ENCODE results near the gene CYB561. TPM values are rescaled to one million over a fixed set of nuclear protein-coding genes. Genes with fewer than 3 reads are reported as not detected.

The CYB561 gene
- total RNA-seq, 1 donor from 2014 or later, result 21.7 TPM

GRCh38 chr17:63407741-63408330 lies 38.3 kb downstream of the CYB561 start:
- no peak for DNase-seq

- peak; percentile 49 for DNase-seq
Observed at GRCh38 chr17:63406689-63407330, 39.3 kb downstream of the CYB561 start.

DNA sequence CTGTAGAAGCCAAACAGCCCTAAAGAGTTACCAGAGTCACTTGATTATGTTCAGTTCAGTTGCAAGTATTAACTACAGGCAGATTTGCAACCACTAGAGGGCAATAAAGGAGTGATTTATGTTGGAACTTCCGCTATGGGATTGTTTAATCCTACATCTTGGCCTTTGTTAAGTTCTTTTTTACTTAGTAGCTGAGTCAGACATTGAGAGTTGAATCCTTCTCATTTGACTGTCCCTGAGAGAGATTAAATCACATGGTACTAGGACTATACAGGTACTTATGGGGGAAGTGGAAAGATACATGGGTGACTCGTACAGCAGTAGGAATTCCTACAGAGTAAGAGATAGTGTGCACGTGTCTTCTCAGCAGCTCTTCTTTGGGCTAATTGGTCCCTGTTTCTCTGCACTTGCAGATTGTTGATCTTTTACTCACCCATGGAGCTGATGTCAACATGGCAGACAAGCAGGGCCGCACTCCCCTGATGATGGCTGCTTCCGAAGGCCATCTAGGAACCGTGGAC lies 40.3 kb downstream of the CYB561 start:
- DNase-seq, result no peak

DNA sequence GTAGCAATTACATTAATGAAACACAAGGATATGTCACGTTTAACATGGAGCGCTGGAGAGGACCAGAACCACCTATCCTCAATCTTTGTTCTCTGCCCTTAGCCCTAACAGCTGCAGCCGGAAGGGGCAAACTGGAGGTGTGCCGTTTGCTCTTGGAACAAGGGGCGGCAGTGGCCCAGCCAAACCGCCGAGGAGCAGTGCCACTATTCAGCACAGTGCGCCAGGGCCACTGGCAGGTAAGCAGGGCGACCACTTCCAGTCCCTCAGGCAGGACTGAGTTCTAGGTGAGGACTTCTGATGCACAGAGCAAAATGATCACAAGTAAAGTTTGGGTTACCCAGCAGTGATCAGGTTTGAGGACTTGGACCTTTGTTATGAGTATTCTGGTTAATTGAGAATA lies 41.1 kb downstream of the CYB561 start:
- DNase-seq, result no peak

DNA sequence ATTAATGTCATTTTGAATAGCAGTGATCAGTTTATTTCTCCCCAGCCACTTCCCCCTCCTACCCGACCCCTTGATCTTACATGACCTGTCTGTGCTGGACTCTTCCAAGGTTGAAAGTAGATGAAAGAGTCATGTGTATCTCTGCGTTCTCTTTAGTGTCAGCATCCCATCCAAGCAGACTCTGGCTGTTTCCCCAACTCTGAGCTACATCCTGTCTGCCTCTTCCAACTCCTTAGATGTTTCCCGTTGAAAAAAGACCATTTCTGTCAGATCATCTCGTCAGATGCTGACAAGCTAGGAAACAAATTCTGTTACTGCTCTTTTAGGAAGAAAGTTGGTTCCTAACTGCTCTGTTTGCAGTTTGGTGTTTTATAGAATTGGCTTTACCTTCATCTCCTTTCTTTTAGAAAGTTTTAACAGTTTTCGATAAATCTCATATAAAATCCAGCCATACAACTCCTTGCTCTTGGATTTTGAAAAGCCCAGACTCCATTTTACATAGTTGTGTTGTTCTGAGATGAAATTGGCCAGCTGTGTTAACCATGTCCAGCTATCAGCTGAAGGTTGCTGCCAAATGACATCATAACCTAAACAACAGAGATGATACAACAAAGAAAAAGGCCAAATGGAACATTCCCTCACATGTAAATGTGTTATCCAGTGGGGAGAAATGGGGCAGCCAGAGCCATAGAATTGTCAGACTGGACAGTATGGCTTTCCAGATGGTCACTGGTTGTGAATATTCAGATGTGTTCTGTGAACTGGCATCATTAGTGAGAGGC lies 43.5 kb downstream of the CYB561 start:
- no peak for DNase-seq

DNA sequence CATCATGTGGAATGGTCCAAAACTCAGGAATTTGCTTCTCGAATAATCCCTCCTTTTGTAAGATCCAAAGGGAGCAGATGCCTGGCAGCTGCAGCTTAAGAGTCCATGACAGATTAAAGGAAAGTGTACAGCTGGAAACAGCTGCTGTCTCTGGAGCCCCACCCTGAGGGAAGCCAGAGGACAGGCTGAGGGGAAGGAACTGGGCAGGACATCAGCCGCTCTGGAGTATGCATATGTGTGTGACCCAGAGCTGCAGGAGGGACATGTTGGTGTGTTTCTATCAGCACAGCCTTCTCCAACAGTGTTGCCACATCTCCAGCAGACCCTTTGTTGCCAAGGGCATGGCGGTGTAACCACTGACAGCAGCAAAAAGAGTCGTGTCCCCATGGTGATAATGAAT lies 46.2 kb downstream of the CYB561 start:
- no peak for DNase-seq

DNA sequence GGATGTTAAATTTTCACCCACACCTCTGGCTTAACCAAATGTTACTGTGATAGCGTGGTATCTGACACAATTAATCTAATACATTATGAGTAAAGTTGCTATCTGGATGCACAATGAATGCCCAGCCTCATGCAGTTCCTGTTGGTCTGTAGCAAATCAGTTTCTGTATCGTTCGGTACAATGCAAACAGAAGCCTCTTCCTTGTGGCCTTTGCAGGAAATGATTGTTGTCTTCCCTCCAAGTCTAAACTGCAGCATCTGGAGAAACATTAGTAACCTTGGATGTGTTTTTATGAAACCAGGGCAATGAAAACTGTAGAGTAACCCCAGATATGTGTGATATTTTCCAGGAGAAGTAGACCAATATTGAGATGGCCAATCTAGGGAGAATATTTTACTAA lies 46.8 kb downstream of the CYB561 start:
- DNase-seq, result no peak

DNA sequence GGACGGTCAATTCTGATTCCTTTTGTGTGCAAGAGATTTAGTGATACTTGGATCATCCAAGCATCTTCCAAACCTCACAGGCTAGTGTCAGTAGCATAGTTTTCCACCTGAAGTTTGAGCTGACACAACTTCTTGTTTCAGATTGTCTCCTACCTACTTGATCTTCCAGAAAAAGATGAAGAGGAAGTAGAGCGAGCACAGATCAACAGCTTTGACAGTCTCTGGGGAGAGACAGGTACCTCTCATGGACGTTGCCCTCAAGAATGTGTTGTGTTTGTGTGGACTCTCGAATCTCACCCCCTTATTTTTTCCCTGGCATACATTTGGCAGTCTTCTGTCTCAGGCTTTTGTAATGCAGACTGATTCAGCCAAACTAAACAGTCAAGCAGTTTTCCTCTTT lies 47.4 kb downstream of the CYB561 start:
- no peak for DNase-seq

GRCh38 chr17:63395075-63395805 lies 50.9 kb downstream of the CYB561 start:
- no peak for DNase-seq

DNA sequence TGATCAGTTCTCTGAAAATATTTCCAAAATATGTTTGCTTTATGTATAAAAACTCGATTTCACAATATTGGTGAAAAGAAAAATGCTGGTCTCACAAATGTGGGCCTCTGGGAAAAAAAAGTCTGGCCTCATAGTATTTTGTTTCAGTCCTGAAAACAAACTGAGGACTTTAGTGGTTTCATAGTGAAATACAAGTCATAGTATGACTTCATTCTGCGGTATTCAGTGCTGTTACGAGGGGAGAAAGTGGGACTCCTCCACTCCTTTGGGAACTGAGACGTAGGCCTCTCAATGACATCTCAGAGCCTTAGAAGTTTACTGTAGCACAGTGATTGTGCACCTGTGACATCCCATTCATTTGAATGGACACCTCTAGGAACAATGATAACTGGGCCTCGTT lies 56.0 kb downstream of the CYB561 start:
- no peak for DNase-seq

GRCh38 chr17:63387656-63388340 lies 58.3 kb downstream of the CYB561 start:
- no peak for DNase-seq

DNA sequence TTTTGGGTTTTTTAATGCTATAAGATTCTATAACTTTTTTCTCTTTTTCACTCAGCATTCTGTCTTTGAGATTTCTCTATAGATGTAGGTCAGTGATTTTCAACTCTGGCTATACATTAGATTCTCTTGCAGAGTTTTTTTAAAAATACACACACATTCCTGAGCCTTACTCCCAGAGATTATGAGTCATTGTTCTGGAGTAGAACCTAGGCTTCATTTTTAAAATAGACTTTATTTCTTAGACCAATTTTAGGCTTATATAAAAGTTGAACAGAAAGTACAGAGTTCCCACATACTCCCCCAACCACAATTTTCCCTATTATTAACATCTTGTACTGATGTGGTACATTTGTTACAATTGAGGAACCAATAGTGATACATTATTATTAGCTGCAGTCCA lies 63.3 kb downstream of the CYB561 start:
- DNase-seq, result no peak

Small RNA genes within 50 kb of the gene (small RNA-seq; reads per million reads assigned to genes)
- not detected for gene AC005828.6

Other genes starting within 250 kb of the CYB561 start
- 5.3 TPM for gene ACE, start 30.8 kb upstream of the CYB561 start, total RNA-seq
- gene KCNH6, start 77.1 kb upstream of the CYB561 start, total RNA-seq, result 0.16 TPM
- 32.3 TPM for gene DCAF7, start 104.2 kb upstream of the CYB561 start, total RNA-seq
- gene TACO1, start 154.6 kb upstream of the CYB561 start, total RNA-seq, result 5.5 TPM
- 21.4 TPM for gene MAP3K3, start 176.1 kb upstream of the CYB561 start, total RNA-seq